ENCODE data around the gene OTUD5. TPM values are rescaled to one million over a fixed set of nuclear protein-coding genes. Genes with fewer than 3 reads are reported as not detected.

Gene OTUD5
- total RNA-seq, 1 donor from 2014 or later: 38.6 TPM

DNA sequence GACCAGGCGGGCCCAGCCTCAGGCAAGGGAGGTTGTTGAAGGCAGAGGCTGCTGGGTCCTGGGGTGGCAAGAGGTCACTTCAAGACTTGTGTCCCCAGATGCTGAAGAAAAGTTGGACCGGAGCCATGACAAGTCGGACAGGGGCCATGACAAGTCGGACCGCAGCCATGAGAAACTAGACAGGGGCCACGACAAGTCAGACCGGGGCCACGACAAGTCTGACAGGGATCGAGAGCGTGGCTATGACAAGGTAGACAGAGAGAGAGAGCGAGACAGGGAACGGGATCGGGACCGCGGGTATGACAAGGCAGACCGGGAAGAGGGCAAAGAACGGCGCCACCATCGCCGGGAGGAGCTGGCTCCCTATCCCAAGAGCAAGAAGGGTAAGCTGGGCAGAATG, 55.3 kb downstream of the OTUD5 start:
- Mint-ChIP-seq H3K9me3 (no peaks in the 10 kb centered on the region), H3K27me3 (ENCODE audit: low read depth) (no peaks in the 10 kb centered on the region), H3K27ac (ENCODE audit: unreplicated experiment) (no peak overlapping the region), H3K4me3 (no peak overlapping the region), H3K36me3 (ENCODE audit: low read depth) (peaks cover 16% of the 10 kb centered on the region), H3K4me1 (peaks cover 10% of the 10 kb centered on the region)
- no peak for DNase-seq (ENCODE audit: low read depth, low spot score)
- TF ChIP-seq, protein P1, sequence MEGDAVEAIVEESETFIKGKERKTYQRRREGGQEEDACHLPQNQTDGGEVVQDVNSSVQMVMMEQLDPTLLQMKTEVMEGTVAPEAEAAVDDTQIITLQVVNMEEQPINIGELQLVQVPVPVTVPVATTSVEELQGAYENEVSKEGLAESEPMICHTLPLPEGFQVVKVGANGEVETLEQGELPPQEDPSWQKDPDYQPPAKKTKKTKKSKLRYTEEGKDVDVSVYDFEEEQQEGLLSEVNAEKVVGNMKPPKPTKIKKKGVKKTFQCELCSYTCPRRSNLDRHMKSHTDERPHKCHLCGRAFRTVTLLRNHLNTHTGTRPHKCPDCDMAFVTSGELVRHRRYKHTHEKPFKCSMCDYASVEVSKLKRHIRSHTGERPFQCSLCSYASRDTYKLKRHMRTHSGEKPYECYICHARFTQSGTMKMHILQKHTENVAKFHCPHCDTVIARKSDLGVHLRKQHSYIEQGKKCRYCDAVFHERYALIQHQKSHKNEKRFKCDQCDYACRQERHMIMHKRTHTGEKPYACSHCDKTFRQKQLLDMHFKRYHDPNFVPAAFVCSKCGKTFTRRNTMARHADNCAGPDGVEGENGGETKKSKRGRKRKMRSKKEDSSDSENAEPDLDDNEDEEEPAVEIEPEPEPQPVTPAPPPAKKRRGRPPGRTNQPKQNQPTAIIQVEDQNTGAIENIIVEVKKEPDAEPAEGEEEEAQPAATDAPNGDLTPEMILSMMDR (conservative IDR thresholded peaks at IDR 0.05): no peak

DNA sequence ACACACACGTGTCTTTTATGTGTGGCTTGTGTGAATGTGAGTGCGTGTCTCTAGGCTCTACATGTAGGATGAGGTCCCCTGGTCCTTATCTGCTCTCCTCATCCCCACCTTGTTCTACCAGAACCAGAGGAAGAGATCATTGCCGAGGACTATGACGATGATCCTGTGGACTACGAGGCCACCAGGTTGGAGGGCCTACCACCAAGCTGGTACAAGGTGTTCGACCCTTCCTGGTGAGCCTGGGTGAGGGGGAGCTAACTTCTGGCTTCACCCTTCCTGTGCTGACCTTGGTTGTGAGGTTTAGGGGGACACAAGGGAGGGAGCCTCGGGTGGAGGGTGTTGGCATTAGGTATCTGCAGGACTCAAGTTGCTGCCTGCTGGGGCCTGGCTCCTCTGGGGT, 56.3 kb downstream of the OTUD5 start:
- Mint-ChIP-seq H3K27ac (ENCODE audit: unreplicated experiment) (no peak overlapping the region), H3K36me3 (ENCODE audit: low read depth) (peaks cover 16% of the 10 kb centered on the region), H3K4me1 (peaks cover 19% of the 10 kb centered on the region), H3K27me3 (ENCODE audit: low read depth) (no peaks in the 10 kb centered on the region), H3K9me3 (no peaks in the 10 kb centered on the region), H3K4me3 (no peak overlapping the region)
- TF ChIP-seq, protein P1 (conservative IDR thresholded peaks at IDR 0.05): no peak
- no peak for DNase-seq (ENCODE audit: low read depth, low spot score)

DNA sequence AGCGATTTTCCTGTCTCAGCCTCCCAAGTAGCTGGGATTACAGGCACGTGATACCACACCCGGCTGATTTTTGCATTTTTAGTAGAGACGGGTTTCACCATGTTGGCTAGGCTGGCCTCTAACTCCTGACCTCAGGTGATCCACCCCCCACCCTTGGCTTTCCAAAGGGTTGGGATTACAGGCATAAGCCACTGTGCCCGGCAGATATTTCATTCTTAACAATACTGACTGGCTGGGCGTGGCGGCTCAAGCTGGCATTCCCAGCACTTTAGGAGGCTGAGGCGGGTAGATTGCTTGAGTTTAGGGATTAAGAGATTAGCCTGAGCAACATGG, 58.4 kb downstream of the OTUD5 start:
- Mint-ChIP-seq H3K27ac (ENCODE audit: unreplicated experiment) (no peak overlapping the region), H3K4me1 (peaks cover 24% of the 10 kb centered on the region), H3K27me3 (ENCODE audit: low read depth) (no peaks in the 10 kb centered on the region), H3K4me3 (no peak overlapping the region), H3K9me3 (no peaks in the 10 kb centered on the region), H3K36me3 (ENCODE audit: low read depth) (peaks cover 17% of the 10 kb centered on the region)
- DNase-seq (ENCODE audit: low read depth, low spot score): no peak
- TF ChIP-seq, protein P1 (conservative IDR thresholded peaks at IDR 0.05): no peak

DNA sequence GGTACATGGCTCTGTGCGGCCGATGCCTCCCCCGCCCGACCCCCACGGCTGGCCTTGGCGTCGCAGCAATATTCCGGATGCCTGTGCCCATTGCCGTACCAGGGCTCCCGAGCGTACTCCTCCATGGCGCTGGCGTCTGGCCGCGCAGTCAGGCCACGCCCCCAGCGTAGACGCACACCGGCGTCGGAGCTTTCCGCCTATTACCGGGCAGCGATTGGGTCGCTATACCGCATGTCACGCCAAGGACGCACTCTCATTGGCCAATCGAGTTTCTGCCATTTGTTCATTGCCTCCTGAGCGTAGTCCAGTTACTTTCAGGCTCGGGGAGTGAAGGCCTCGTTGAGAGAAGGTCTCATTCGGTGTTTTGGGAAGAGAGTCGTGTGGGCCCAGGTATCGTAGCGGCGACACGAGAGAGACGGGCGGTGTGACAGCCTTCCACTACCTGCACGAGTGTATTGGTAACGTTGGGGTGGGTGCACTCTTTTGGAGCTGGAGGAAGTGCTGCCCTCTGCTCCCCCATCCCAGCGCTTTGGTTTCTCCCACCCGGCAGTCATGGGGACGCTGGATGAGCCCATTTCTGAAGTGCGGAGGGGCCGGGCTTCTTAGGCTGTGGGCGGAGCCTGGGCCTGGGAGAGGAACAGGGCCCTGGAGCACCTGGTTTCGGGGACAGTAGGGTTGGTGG, 59.6 kb downstream of the OTUD5 start, which contains the start of the genes PQBP1 and TIMM17B:
Gene PQBP1 (plus strand): TSS at position 306 of the 682 bp plus-strand sequence. CDS start 580 bp downstream, outside the sequence.
Gene TIMM17B (minus strand): TSS at position 144 of the 682 bp plus-strand sequence. CDS start 19 bp downstream, at position 125.
- TF ChIP-seq, protein P1 (conservative IDR thresholded peaks at IDR 0.05): no peak
- H3K27me3 Mint-ChIP-seq (ENCODE audit: low read depth): no peaks in the 10 kb centered on the region
- peak within 1 kb of the TSS; percentile 97 for H3K27ac Mint-ChIP-seq (ENCODE audit: unreplicated experiment)
- peaks cover 10% of the 10 kb centered on the region for H3K36me3 Mint-ChIP-seq (ENCODE audit: low read depth)
- H3K4me1 Mint-ChIP-seq: peaks cover 24% of the 10 kb centered on the region
- no peaks in the 10 kb centered on the region for H3K9me3 Mint-ChIP-seq
- DNase-seq (ENCODE audit: low read depth, low spot score): peak; percentile 70
- peak within 1 kb of the TSS; percentile 89 for H3K4me3 Mint-ChIP-seq

DNA sequence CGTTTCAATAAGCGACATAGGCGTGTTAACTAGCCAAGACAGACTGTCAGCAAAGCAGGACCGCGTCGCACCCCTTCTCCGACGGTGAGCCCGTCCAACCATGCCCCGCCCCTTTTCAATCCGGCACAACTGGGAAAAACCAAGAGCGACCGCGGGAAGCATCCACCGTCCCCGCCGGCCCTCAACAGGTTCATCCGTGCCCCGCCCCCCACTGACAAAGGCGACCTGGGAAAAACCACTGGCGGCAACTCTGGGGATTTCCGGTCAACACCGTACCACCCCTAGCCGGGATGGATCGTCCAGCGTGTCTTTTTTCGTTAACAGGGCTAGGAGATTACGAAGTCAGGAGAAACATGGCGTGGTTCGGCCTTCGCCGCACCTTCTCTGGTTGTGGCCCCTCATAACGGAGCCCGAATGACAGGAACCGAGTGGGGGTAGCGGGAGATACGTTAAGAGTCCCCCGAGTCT, 60.2 kb downstream of the OTUD5 start:
- TF ChIP-seq, protein P1 (conservative IDR thresholded peaks at IDR 0.05): no peak
- H3K27ac Mint-ChIP-seq (ENCODE audit: unreplicated experiment): peak overlapping the region; percentile 97
- peak; percentile 64 for DNase-seq (ENCODE audit: low read depth, low spot score)
- H3K27me3 Mint-ChIP-seq (ENCODE audit: low read depth): no peaks in the 10 kb centered on the region
- H3K4me1 Mint-ChIP-seq: peaks cover 24% of the 10 kb centered on the region
- peaks cover 9% of the 10 kb centered on the region for H3K36me3 Mint-ChIP-seq (ENCODE audit: low read depth)
- peak overlapping the region; percentile 89 for H3K4me3 Mint-ChIP-seq
- H3K9me3 Mint-ChIP-seq: no peaks in the 10 kb centered on the region
